ENCODE measurements around the gene C11orf71.

- TF ChIP-seq CTCF (conservative IDR thresholded peaks at IDR 0.05) = no peak
- TF ChIP-seq EZH2 (IDR thresholded peaks at IDR 0.05; ENCODE audit: low read depth) = no peak
These were observed 17.8 kb downstream of the C11orf71 start for GRCh38 chr11:114382509-114382908.
